NT2/D1 (cell line): ENCODE results near the gene BIN1.

ENCODE experiments used
- DNase-seq: peaks from one replicate; pipeline ENCODE4 v3.0.0-alpha.2; 2011; ENCODE audit warnings: low read depth, low spot score
- H3K27me3 ChIP-seq: 2 replicates; pipeline ENCODE4 v1.6.0; 2011; ENCODE audit warnings: mild to moderate bottlenecking; ENCODE audit not compliant: insufficient read length, insufficient read depth
- H3K36me3 ChIP-seq: 2 replicates; pipeline ENCODE4 v1.6.1; 2011; ENCODE audit warnings: mild to moderate bottlenecking, low read length, mixed read lengths; ENCODE audit not compliant: insufficient read depth, insufficient read length
- H3K4me1 ChIP-seq: 2 replicates; pipeline ENCODE4 v1.5.1; 2011; ENCODE audit not compliant: insufficient read depth, insufficient read length
- H3K4me3 ChIP-seq: 2 replicates; pipeline ENCODE4 v1.5.1; 2011; ENCODE audit warnings: low read depth; ENCODE audit not compliant: insufficient read length
- H3K9ac ChIP-seq: 2 replicates; pipeline ENCODE4 v1.6.0; 2011; ENCODE audit warnings: low read depth; ENCODE audit not compliant: insufficient read length
- H3K9me3 ChIP-seq: 2 replicates; pipeline ENCODE4 v1.5.1; 2011; ENCODE audit warnings: mild to moderate bottlenecking, low read length; ENCODE audit not compliant: insufficient read depth
- SUZ12 ChIP-seq: IDR thresholded peaks from 2 replicates; pipeline ENCODE4 v1.6.1; 2011; ENCODE audit not compliant: insufficient read length, insufficient read depth; ENCODE audit errors: extremely low read depth
- YY1 ChIP-seq: IDR thresholded peaks from 2 replicates; pipeline ENCODE4 v1.6.1; 2011; ENCODE audit not compliant: insufficient read length, insufficient read depth
- ZNF274 ChIP-seq: IDR thresholded peaks from 2 replicates; pipeline ENCODE4 v1.6.1; 2011; ENCODE audit warnings: mild to moderate bottlenecking, low read depth, low read length

The BIN1 gene

DNA sequence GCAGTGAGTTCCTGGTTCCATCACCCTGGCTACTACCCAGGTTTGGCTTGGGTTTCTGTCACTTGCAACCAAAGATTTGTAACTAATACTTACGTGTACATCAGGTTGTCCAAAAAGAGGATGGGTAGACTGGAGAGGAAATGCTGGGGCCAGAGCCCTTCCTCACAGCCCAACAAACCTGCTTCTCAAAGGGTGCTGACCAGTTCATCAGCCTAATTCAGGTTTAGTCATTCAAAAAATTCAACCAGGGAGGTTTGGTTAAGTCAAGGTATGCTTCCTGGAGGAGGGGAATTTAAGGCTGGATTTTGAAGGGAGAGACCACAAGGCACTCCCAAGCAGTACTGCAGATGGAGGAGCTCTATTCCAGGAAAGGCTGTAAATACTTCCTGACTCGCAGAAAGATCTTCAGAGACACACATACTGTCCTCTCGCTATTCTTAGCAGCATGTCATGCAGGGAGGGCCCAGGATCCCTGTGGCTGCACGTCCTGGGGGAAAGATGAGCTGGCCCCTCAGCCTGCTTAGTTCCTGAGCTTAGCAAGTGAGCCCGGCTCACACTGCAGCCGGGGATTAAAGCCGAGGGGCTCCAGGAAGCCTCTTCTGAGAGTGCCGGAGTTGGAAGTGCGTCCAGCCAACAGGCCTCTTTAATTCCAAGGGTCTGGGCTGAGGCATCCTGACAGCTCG, 40.0 kb upstream of the BIN1 start:
- H3K4me1 ChIP-seq, result peaks cover 10% of the 10 kb centered on the region
- TF ChIP-seq ZNF274 (no peak), YY1 (no peak), SUZ12 (no peak)

DNA sequence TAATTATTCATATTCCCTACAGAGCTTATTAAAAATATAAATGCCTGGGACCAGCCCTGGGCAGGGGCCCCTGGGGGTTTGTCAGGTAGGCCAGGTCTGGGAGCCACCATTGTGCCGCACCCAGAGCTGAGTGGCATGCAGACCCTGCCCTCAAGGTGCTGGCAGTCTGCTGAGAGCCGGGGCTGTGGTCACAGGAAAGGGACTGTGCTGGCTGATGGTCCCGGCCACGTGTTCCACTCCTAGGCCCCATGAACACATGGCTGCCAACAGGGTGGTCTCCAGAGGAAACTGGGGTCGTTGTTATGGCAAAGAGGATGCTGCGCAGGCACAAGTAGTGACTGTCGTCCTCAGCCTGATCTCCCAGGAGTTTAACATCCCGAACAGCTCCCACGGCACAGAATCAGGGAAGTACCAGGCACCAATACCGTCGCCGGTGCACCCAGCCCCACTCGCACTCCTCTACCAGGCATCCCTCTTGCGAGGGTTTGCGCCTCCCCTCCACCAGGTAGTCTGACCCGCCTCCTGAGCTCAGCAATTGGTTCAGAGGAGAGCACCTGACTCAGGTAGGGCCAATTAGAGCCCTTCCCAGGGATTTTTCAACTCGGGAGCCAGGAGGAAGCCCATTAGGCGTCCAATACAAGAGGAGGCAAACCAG, 39.2 kb upstream of the BIN1 start:
- Histone ChIP-seq H3K27me3 (no peaks in the 10 kb centered on the region), H3K4me3 (no peak overlapping the region), H3K4me1 (peaks cover 10% of the 10 kb centered on the region), H3K36me3 (no peaks in the 10 kb centered on the region), H3K9ac (no peak overlapping the region), H3K9me3 (peaks cover 14% of the 10 kb centered on the region)
- TF ChIP-seq ZNF274, result no peak
- no peak for TF ChIP-seq YY1
- no peak for TF ChIP-seq SUZ12
- DNase-seq, result no peak

More for the DNA sequence above, 40.0 kb upstream of the BIN1 start:
- H3K36me3 ChIP-seq, result no peaks in the 10 kb centered on the region
- peaks cover 14% of the 10 kb centered on the region for H3K9me3 ChIP-seq
- no peak overlapping the region for H3K4me3 ChIP-seq
- H3K9ac ChIP-seq, result no peak overlapping the region
- DNase-seq, result no peak
- no peaks in the 10 kb centered on the region for H3K27me3 ChIP-seq

DNA sequence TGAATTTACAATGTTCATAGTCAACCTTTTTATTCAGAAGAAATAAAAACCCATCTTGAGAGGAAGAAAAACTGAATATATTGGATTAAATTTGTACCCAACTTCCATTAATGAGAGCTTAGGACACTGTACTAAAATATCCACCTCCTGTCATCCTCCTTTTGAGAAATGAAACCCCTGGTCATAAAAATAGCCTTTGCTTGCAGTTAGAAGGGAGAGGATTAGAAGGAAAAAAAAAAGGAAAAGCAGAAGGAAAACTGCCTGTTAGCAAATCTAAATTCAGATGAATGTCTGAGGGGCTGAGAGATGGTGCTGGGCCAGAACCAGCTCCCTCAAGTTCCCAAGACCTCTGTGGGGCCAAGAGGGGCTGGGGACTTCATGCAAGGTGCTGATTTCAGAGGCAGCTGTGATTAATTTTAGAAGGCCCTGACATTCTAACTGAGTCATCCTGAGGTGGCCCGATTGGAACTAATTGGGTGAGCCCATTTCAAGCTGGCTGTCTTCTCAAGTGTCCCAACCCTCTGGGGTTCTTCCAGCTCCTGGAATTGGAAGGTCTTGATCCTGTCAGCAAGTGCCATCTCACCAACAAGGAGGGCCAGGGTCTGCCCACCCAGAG, 38.4 kb upstream of the BIN1 start:
- no peak overlapping the region for H3K9ac ChIP-seq
- H3K9me3 ChIP-seq, result peaks cover 7% of the 10 kb centered on the region; the same call in 1 of the 2 replicates
- DNase-seq, result no peak
- peaks cover 10% of the 10 kb centered on the region for H3K4me1 ChIP-seq
- no peak overlapping the region for H3K4me3 ChIP-seq
- no peaks in the 10 kb centered on the region for H3K36me3 ChIP-seq
- no peaks in the 10 kb centered on the region for H3K27me3 ChIP-seq
- TF ChIP-seq ZNF274 (no peak), SUZ12 (no peak), YY1 (no peak)

DNA sequence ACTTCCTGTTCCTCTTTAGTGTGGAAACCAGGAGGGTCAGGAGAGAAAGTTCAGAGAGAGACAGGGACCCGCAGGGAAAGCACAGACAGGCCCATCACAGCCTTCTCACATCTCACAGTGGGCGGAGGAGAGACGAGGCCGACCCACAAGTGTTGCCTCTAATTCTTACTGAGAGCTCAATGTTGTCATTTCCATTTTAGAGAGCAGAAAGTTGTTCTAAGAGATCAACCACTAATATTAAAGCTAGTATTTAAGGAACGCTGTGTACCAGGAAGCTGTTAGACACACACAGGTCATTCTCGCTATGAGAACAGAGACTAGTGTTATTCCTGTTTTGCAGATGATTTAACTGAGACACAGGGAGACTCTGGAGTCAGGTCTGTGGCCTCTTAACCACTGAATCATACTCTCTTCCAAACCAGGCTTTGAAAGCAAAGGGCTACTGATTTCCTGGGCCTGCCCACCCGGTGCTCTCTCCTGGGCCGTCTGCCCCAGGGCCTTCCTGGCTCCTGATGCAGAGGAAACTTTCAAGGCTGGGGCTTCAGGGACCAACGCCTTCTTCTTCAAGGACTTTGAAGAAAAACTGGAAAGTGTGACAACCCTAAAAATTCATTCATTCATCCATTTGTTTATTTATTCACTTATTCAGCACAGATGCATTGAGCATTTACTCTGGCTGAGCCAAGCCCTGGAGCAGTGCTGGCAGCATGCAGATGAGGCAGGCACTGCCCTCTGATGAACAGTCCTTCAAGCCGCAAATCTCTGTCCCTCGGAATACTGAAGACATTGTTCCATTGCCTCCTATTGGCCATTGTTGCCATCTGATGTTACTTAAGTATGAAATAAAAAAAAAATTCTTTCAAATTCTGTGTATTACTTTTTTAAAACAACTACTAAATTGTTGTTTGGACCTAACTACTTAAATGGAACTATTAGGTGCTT, 37.2 kb upstream of the BIN1 start:
- no peaks in the 10 kb centered on the region for H3K27me3 ChIP-seq
- H3K9me3 ChIP-seq, result peaks cover 7% of the 10 kb centered on the region; the same call in 1 of the 2 replicates
- no peak overlapping the region for H3K4me3 ChIP-seq
- no peak overlapping the region for H3K9ac ChIP-seq
- DNase-seq, result no peak
- TF ChIP-seq SUZ12, result no peak
- peaks cover 10% of the 10 kb centered on the region for H3K4me1 ChIP-seq
- no peaks in the 10 kb centered on the region for H3K36me3 ChIP-seq

DNA sequence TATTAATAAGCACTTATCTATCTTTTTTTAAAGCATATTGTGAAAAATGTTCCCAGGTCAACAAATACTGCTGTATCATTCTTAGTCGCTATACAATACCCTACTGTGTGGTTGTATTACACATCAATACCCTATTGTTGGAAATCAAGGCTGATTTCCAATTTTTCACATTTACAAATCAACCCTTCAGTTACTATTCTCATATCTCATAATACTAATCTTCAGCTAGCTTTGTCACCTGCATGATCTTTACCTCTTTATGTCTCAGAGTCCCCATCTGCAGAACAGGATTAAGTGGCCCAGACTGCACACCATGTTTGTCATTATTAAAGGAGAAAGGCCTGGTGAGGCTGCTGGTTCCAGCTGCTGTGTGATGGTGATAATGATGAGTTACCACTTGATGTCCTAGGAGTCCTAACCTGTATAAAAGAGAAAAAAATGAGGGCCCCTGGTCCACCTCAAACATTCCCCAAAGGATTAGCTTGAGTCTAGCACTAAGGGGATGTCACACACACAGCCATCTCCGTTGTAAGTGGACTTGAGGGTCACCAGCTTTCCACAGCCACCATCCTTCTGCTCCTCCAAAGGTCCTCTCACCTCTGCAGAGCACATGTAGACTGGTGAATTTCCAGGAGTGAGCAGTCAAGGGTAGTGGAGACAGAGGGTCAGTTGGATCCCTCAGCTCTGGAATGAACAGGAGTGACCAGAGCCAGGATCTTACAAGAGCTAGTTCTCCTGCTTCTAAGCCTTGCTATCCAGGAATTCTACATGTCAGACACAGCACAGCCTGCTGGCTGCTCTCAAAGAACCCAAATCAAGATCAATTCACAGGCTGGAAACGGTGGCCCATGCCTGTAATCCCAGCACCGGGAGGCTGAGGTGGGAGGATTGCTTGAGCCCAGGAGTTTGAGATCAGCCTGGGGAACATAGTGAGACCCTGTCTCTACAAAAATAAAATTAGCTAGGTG, 36.0 kb upstream of the BIN1 start:
- Histone ChIP-seq H3K9ac (no peak overlapping the region), H3K27me3 (no peaks in the 10 kb centered on the region), H3K4me3 (no peak overlapping the region), H3K4me1 (peaks cover 10% of the 10 kb centered on the region), H3K9me3 (peaks cover 7% of the 10 kb centered on the region; the same call in 1 of the 2 replicates), H3K36me3 (no peaks in the 10 kb centered on the region)
- no peak for DNase-seq
- no peak for TF ChIP-seq ZNF274
- TF ChIP-seq SUZ12, result no peak
- TF ChIP-seq YY1, result no peak

DNA sequence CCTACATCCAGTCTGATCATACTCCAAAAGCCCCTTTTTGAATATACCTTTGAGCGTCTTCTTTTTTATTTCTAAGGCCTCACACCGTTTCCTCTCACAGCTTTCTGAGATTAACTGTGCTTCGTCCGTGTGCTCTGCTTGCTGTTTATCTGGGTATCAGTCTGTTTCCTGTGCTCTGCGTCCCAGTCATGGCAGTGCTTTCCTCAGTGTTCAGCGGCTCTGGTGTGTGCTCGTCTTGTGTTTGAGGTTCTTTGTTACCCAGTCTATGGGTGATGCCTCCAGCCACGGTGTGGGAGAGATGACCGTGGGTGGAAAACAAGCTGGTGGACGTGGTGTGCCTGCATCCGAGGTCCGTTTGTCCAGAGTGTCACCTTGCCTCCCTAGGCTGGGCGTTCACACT, 33.6 kb upstream of the BIN1 start:
- TF ChIP-seq YY1 (no peak), SUZ12 (no peak), ZNF274 (no peak)
- Histone ChIP-seq H3K4me1 (peaks cover 10% of the 10 kb centered on the region), H3K9me3 (no peaks in the 10 kb centered on the region), H3K9ac (no peak overlapping the region), H3K27me3 (no peaks in the 10 kb centered on the region), H3K36me3 (no peaks in the 10 kb centered on the region), H3K4me3 (no peak overlapping the region)
- no peak for DNase-seq
